ENCODE results near the gene TXNDC8.

DNA sequence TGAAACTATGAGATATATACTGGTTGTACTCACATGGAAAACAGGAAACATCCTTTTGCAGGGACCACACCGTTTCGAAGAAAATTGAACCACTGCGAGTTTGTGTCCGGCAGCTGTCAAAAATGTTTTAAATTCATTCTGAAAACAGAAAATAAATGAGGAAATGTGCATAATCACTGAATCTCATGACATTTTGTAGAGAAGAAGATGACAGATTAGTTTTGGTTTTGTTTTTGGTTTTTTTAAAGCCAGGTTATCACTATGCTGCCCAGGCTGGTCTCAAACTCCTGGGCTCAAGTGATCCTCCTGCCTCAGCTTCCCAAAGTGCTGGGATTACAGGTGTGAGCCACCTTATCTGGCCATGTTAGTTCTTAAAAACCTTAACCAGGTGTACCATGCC lies 3.5 kb downstream of the TXNDC8 start:
- TF ChIP-seq CTCF (IDR thresholded peaks at IDR 0.05; ENCODE audit: low read depth, low read length) = no peak
- no peak for TF ChIP-seq EZH2phosphoT487 (IDR thresholded peaks at IDR 0.05; ENCODE audit: low read depth)
